HT1080 (cell line): Measurements from ENCODE around the gene CDC34. TPM values are rescaled to one million over a fixed set of nuclear protein-coding genes. Genes with fewer than 3 reads are reported as not detected.
A peak's percentile ranks its signal among the peaks of the same experiment; 100 is the strongest.

Experiments
- DNase-seq: peaks from one replicate; pipeline ENCODE4 v3.0.0-alpha.2; 2015; ENCODE audit warnings: low read depth
- total RNA-seq: library from RNA; depleted of rRNA; stranded (reverse); fragments of >200 nt; shearing (Covaris generic); gene quantifications from 2 replicates; pipeline ENCODE4 v1.2.3, GENCODE V29; 2014

CDC34 gene
- total RNA-seq, 1 experiment from 2014 or later, result 107 TPM

- no peak for DNase-seq
Measured at GRCh38 chr19:518598-519231, 12.8 kb upstream of the CDC34 start.

- DNase-seq, result no peak
Measured at GRCh38 chr19:519449-519865, 12.1 kb upstream of the CDC34 start.

- DNase-seq, result no peak
Measured at GRCh38 chr19:522726-523125, 8.8 kb upstream of the CDC34 start.

- no peak for DNase-seq
Measured at GRCh38 chr19:524062-524674, 7.4 kb upstream of the CDC34 start.

- no peak for DNase-seq
Measured at GRCh38 chr19:525029-525428, 6.5 kb upstream of the CDC34 start.

DNA sequence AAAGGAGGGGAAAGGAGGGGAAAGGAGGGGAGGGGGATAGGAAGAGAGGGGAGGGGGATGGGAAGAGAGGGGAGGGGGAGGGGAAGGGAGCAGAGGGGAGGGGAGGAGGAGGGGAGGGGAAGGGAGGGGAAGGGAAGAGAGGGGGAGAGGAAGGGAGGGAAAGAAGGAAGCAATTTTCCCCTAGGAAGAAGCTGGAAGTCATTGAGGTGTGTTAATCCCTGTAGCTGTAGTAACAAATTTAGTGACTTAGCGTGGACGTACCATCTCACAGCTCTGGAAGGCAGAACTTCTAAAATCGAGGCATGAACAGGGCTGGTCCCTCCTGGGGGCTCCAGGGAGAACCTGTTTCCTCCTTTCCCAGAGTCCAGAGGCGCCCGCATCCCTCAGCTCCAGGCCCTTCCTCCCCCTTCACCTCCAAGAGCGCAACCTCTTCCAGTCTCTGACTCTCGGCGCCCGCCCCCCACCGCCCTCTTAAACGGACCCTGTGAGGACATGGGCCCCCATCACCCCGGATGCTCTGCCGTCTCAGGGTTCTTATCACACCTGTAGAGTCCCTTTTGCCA lies 5.6 kb upstream of the CDC34 start:
- DNase-seq, result no peak

DNA sequence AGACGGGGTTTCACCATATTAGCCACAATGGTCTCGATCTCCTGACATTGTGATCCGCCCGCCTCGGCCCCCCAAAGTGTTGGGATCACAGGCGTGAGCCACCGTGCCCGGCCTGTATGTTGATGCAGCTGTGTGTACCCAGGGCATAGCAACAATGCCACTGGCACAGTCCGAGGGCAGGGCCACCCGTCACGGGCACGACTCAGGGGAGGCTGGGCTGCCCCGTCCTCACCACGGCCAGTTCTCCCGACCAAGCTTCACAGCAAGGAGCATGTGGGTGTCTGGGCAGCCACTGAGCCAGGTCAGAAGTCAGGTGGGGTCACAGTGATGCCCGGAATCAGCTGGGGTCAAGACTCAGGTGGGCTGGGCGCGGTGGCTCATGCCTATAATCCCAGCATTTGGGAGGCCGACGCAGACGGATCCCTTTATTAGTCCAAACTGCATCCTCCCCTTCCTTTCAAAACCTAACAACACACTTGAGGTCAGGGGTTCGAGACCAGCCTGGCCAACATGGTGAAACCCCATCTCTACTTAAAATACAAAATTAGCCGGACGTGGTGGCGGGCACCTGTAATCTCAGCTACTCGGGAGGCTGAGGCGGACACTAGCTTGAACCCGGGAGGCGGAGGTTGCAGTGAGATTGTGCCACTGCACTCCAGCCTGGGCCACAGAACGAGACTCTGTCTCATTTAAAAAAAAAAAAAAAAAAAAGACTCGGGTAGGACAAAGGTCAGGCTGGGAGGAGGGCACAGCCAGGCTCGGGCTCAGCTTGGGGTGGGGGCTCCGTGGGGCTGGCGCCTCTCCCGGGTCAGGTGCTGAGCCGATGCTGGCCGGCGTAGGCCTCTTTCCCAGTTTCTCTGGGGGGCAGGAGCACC lies 1.2 kb upstream of the CDC34 start:
- no peak for DNase-seq

GRCh38 chr19:531009-531752 lies 379 bp upstream of the CDC34 start:
- DNase-seq, result peak; percentile 69

DNA sequence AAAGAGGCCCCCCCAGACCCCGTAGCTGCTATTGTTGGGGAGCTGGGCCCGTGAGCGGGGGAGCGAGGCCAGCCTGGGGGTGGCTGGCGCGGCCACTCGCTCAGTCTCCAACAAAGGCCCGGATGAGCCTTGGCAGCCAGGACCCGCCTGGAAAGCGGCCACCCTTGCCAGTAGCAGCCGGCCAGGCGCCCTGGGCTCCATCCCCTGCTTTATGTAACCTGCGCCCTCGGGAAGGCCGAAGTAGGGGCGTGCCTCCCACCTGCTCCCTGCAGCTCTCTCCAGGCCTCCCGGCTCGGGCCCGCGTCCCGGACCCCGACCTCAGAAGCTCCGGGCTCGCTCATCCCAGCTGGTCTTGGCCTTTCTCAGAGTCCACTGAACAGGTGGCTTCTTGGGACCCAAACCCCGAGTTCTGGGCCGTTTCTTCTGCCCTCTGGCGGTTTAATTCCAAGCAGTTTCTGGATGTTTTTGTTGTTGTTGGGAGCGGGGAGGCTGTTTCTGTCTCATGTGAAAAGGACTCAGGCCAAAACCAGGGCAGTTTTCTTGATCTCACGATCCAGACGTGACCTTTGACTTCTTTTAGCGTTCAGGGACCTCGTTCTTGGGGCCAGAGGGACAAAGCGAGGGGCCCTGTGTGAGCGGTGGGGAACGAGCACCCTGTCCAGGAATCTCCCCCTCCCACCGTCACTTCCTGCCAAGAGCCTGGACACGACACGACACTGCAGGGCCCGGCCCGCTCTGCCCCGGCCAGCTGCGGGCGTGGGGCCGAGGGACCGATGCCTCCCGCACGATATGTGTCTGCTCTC lies 1.2 kb downstream of the CDC34 start:
- DNase-seq, result peak; percentile 60

GRCh38 chr19:533364-534058 lies 2.0 kb downstream of the CDC34 start:
- DNase-seq, result no peak

DNA sequence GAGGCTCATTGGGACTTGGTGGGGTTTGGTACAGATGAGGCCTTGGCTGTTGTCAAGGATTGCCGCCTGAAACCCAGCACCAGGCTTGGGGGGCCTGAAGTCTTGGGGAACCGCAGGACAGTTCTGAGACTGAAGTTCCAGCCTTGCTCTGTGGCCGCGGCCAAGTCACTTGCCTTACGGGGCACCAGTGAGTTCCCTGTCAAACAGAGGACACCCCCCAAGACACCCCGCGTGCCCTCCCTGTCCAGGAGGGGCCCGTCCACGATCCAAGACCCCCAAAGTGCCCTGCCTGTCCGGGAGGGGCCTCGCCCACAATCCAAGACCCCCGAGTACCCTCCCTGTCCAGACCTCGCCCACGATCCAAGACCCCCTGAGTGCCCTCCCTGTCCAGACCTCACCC lies 2.5 kb downstream of the CDC34 start:
- DNase-seq, result no peak

- no peak for DNase-seq
Measured at GRCh38 chr19:535017-535835, 3.7 kb downstream of the CDC34 start.

DNA sequence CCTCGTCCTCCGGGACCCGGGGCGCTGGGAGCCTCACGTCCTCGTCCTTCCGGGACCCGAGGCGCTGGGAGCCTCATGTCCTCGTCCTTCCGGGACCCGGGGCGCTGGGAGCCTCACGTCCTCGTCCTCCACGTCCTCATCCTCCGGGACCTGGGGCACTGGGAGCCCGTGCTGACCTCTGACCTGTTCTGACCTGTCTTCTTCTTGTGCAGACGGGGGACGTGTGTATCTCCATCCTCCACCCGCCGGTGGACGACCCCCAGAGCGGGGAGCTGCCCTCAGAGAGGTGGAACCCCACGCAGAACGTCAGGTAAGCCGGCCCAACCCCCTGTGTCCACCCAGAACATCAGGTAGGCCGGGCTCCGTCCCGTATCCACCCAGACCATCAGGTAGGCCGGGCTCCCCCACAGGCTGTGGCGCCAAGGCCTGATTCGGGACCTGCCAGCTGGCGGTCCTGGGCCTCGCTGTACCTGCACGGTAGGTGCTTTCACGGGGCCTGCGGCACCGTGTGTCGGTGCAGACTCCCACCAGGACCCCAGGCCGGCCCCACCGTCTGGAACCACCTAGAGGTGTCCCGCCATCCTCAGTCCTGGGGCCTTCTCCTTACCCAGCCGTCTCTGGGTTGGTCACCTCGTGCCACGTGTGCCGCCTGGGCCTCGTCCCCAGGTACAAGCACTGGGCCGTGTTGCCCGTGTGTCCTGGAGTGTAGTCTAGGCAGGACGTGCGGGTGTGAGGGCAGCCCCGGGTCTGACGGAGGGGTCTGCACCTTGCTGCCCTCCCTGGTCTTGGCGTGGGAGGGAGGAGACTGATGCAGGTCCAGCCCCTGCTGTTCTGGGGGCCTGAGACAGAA lies 4.7 kb downstream of the CDC34 start:
- DNase-seq, result no peak

DNA sequence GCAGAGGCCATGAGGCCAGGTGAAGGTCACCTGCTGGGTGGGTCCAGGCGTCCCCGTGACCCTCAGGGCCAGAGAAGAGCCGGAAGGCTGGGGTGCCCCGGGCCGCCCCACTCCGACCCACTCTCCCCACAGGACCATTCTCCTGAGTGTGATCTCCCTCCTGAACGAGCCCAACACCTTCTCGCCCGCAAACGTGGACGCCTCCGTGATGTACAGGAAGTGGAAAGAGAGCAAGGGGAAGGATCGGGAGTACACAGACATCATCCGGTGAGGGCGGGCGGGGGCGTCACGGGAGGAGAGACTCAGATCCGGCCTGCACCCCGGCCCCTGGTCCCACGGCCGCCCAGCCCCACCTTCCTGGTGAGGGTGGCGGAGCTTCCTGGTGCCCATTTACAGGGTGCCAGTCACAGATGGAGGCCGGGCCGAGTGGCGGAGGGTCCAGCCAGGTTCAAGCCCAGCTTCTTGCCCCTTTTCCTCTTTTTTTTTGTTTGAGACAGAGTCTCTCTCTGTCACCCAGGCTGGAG lies 5.4 kb downstream of the CDC34 start:
- DNase-seq, result no peak

- no peak for DNase-seq
Measured at GRCh38 chr19:538641-539428, 7.3 kb downstream of the CDC34 start.

GRCh38 chr19:539429-540030 lies 8.0 kb downstream of the CDC34 start:
- no peak for DNase-seq
